HUES6 (cell line): Measurements from ENCODE around the gene GRHL1.

Experiments
- H3K27ac ChIP-seq: 2 replicates; pipeline ENCODE4 v1.7.0; 2013; ENCODE audit warnings: low read depth, mild to moderate bottlenecking, low read length, inconsistent platforms
- H3K27me3 ChIP-seq: 2 replicates; pipeline ENCODE4 v1.6.1; 2013; ENCODE audit warnings: low read length; ENCODE audit not compliant: control insufficient read depth, insufficient read depth
- H3K36me3 ChIP-seq: 2 replicates; pipeline ENCODE4 v1.6.1; 2013; ENCODE audit warnings: low read length; ENCODE audit not compliant: control insufficient read depth, insufficient read depth
- H3K4me1 ChIP-seq: 2 replicates; pipeline ENCODE4 v1.6.1; 2013; ENCODE audit warnings: low read length; ENCODE audit not compliant: control insufficient read depth, insufficient read depth
- H3K4me3 ChIP-seq: 2 replicates; pipeline ENCODE4 v1.5.1; 2013; ENCODE audit warnings: low read depth, low read length
- H3K9ac ChIP-seq: one replicate; pipeline ENCODE4 v1.6.1; 2013; ENCODE audit warnings: mild to moderate bottlenecking, low read length
- H3K9me3 ChIP-seq: 2 replicates; pipeline ENCODE4 v1.6.1; 2013; ENCODE audit warnings: low read depth, low read length; ENCODE audit not compliant: control insufficient read depth, insufficient read depth

The GRHL1 gene

DNA sequence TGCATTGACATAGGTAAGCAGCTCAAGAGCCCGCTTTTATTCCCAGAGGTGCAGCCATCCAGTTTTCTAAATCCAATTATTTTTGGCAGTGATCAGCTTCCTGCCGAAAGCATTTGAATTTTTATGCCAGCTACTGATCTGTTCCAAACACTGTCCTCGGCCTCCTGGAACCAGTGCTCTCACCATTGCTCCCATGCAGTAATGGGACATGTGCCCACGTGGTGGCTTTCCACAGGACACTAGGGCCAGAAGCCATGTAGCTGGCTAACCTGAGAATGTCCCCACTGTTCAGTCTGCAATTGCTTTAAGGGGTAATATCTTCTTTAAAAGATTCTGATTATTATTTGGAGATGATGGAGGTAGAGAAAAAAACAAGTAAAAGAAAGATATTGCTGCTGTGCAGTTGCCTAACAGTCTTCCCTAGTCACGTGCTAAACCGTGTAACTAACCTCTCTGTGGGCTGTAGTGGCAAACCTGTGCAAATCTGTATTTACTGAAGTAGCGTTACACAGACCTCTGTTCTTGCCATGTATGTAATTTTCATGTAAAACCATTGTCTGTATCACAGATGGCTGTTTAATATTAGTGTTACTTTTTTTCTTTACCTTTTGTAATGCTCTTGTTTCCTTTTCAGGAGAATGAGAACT is 13.0 kb downstream of the GRHL1 start:
- Histone ChIP-seq H3K9ac (no peak overlapping the region), H3K9me3 (no peaks in the 10 kb centered on the region), H3K27ac (no peak overlapping the region), H3K4me1 (no peaks in the 10 kb centered on the region), H3K4me3 (no peak overlapping the region), H3K27me3 (no peaks in the 10 kb centered on the region), H3K36me3 (no peaks in the 10 kb centered on the region)

DNA sequence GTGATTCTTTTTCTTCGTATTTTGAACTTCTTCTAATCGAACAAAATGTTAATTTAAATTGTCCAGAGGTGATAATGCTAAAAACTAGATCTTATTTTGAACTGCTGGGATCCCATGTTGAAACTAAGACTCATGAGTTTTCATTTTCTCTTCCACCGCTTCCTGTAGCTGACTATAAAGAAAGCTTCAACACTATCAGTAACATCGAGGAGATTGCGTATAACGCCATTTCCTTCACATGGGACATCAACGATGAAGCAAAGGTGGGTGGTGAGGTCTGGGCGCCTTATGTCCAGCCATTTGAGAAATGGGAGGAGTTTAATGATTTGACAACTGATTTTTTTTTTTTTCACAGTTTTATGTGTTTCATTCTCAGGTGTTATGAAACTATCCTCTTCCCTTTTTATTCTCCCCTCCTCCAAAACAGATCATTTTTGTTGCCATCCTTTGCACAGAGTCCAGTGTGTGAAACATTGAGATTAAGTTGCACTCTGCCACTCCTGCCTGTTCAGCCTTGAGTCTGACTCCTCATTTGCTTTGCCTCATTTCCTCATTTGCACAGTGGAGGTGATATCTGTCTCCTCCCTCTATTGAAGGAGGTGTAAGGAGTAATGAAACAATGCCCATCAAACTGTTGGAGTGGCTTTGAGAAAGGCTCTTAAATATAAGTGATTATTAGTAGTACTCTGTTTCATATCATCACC is 13.8 kb downstream of the GRHL1 start:
- H3K4me3 ChIP-seq, result no peak overlapping the region
- H3K27me3 ChIP-seq, result no peaks in the 10 kb centered on the region
- no peaks in the 10 kb centered on the region for H3K36me3 ChIP-seq
- no peak overlapping the region for H3K27ac ChIP-seq
- H3K9me3 ChIP-seq, result no peaks in the 10 kb centered on the region
- H3K9ac ChIP-seq, result no peak overlapping the region
- no peaks in the 10 kb centered on the region for H3K4me1 ChIP-seq

DNA sequence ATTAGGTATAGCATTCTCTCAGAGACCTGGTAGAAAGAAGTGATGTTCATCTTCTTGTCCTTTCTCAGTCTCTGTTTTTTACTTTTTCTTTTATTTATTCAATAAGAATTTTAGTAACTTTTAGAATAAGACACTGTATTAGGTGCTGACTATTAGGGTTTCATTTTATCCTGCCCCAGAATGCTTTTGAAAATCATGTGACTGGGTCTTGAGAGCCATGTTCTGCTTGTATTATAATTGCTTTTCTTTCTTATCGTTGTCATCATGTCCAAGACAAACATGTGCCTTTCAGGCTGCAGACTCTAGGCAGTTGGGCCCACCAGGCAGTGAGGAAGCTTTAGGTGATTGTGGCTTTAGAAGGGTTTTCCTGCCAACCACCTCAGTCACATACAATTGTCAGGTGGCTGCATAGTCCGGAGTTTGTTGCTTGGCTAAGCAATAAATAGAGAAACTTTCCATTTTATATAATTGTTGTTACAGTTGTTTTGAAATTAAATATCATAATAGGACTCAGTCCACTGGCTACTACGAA is 15.1 kb downstream of the GRHL1 start:
- no peak overlapping the region for H3K27ac ChIP-seq
- H3K9me3 ChIP-seq, result no peaks in the 10 kb centered on the region
- H3K36me3 ChIP-seq, result no peaks in the 10 kb centered on the region
- no peak overlapping the region for H3K4me3 ChIP-seq
- H3K4me1 ChIP-seq, result no peaks in the 10 kb centered on the region
- no peaks in the 10 kb centered on the region for H3K27me3 ChIP-seq
- no peak overlapping the region for H3K9ac ChIP-seq

DNA sequence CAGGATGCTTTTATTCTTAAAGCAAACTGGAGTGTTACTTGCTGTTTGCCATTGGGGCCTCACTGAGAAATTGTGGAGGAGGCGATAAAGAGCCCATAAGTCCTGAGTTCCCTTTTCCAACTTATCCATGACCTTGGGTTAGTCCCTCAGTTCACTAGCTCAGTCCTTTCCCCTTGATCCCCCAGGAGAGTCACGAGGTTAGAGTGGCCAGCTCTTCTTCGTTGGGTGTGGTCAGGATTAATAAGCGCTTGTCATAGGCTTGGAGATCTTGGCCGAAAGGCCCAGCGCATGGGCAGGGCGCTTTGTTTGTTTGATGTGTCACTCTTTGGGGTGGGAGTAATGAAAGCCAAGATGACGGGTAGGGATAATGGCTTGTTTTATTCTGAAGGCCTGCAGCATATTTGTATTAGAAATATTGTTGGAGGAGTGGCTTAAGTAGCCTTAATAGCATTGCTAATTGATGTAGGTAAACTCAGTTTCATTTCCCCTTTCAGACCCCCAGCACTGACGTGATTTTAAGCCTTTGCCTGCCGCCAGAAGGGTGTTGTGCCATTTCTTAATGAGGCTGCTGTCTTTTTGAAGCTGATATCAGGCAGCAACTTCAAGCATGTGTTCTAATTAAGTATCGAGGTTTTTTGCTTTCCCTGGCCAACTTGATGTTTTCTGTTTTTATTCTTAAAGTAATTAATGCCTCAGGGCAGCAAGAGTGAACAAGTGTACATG is 15.7 kb downstream of the GRHL1 start:
- H3K9me3 ChIP-seq, result no peaks in the 10 kb centered on the region
- H3K9ac ChIP-seq, result no peak overlapping the region

DNA sequence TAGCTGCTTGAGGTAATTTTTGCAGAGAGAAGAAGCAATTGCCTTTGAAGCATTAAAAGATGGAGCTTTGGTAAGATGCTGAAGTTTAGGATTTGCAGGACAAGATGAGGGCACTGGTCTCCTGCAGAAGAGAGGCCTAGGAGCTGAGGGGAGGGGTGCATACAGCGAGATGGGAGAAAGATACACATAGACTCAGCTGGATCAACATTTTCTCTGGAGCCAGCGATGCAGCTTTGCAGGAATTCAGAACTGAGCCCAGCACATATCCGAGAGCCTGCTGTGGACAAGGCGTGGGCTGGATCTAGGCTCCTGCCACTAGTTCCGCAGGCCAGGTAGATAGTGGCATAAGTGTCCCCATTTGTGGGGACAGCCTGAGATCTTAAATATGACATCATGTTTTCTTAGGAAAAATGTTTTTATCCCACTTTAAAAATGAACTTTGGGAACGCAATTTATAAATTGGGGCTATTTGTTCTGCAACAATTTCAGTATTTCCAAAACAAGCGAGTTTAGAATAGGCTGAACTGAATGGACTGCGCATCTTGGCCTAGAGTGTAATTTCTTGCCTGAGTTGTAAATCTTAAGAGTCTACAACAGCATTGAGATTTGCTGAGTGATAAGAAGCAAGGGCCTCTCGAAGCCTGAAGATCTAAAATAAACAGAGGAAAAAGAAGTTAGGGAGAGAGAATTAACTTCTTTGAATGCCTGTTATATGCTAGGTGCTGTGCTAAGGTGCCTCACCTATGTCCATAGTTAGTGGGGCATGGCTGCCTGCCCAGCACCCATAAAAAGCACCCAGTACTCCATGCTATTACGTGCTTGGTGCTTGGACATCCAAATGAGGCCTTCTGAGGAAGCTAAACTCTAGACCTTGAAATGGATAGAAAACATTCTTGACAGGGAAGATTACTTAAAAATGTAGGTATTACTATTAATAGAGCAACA is 17.3 kb downstream of the GRHL1 start:
- H3K9me3 ChIP-seq, result no peaks in the 10 kb centered on the region
- H3K4me3 ChIP-seq, result no peak overlapping the region
- H3K27ac ChIP-seq, result no peak overlapping the region
- H3K9ac ChIP-seq, result no peak overlapping the region
- no peaks in the 10 kb centered on the region for H3K27me3 ChIP-seq
- no peaks in the 10 kb centered on the region for H3K36me3 ChIP-seq
- H3K4me1 ChIP-seq, result 0 out of 2 replicates have a peak, but pooled peaks cover 7% of the 10 kb centered on the region

More for the DNA sequence above, 15.7 kb downstream of the GRHL1 start:
- no peaks in the 10 kb centered on the region for H3K36me3 ChIP-seq
- H3K4me1 ChIP-seq, result no peaks in the 10 kb centered on the region
- no peak overlapping the region for H3K4me3 ChIP-seq
- no peak overlapping the region for H3K27ac ChIP-seq
- no peaks in the 10 kb centered on the region for H3K27me3 ChIP-seq

DNA sequence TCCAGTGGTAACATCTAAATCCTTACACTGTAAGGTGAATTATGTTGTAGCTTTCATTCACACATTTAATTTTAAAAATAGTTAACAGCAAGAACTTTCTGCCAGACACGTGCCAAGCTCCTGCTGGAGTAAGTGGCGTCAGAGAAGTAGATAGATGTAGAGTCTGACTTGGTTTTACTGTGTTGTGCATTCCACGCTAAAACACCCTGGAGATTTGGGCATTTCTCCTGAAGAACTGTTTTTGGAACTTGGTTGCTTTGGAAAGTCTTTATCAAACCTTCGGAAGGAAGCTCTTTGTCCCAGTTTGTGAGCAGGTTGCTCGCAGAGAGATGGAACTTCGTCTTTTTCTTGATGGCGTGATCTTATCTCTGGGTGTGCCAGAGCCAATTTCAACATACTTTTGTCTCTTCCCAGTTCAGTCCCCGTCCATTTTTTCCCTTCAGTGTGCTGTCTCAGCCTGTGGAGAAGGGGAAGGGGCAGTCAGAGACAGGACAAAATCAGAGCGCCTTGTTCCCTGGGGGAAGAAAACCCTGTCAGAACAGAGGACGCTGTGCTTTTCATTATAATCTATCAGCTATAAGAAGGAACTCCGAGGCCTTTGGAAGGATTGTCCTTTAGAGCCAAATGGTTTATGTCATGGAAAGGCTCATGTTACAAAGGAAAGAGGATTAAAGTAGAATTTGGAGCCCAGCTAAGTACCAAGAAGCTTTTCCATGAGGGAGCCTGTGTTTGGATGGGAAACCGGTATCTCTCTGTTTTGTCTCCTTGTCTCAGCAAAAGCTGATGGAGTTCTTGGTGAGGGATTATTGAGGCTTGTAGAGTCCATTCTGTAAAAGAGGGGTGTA is 18.9 kb downstream of the GRHL1 start:
- no peaks in the 10 kb centered on the region for H3K36me3 ChIP-seq
- no peak overlapping the region for H3K27ac ChIP-seq
- H3K4me1 ChIP-seq, result 0 out of 2 replicates have a peak, but pooled peaks cover 7% of the 10 kb centered on the region
- H3K9ac ChIP-seq, result no peak overlapping the region
- H3K9me3 ChIP-seq, result no peaks in the 10 kb centered on the region
- no peak overlapping the region for H3K4me3 ChIP-seq
- H3K27me3 ChIP-seq, result no peaks in the 10 kb centered on the region

DNA sequence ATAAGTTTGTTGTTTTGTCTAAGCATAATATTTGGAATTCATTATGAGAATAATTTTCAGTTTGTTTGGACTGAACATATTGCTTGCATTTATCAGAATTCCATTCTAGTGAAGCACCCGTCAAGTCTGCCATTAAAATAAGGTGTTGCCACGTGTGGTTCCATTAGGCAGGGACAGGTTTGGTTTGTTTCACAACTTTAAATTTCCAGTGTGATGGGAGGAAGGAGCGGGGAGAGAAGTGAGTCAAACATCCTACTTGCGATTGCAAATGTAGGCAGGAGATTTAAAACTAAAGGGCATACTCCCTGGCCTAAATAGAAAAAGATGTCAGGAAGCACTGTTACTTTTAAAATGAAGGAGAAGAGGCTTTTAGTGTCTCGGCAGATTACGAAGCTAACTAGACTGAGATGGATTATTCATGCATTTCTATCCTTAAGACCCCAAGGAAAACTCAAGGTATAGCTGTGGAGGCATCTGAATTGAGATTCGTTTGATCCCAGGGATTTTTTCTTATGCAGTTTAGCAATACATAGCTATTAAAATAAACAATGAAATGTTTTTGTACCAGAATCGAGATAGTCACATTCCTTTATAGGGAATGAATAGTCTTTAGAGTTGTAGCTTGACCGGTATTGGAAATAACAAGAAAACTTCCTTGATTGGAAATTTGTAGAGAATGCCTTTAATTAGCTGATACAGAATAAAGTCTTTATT is 19.8 kb downstream of the GRHL1 start:
- Histone ChIP-seq H3K4me3 (no peak overlapping the region), H3K27ac (no peak overlapping the region), H3K27me3 (no peaks in the 10 kb centered on the region), H3K36me3 (no peaks in the 10 kb centered on the region), H3K4me1 (0 out of 2 replicates have a peak, but pooled peaks cover 7% of the 10 kb centered on the region), H3K9me3 (no peaks in the 10 kb centered on the region), H3K9ac (no peak overlapping the region)

DNA sequence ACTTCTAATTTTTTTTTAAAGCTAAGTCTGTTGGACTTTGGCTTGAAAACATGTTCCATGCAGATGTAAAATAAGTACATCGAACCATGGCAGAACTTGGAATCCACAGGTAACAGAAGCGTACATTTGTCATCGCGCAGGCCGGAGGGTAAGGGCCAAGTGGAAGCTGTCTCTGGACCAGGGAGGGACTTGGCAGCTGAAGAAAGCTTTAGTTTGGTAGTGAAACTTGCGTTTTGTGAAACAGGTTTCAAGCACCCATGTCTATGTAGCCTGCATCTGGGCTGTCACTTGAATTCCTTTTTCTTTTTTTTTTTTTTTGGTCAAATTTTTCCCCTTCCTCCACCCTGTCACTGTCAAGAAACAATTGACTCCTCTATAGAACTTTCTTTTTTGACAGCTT is 20.4 kb downstream of the GRHL1 start:
- Histone ChIP-seq H3K4me1 (0 out of 2 replicates have a peak, but pooled peaks cover 7% of the 10 kb centered on the region), H3K36me3 (no peaks in the 10 kb centered on the region), H3K9ac (no peak overlapping the region), H3K4me3 (no peak overlapping the region), H3K27ac (no peak overlapping the region), H3K27me3 (no peaks in the 10 kb centered on the region), H3K9me3 (no peaks in the 10 kb centered on the region)

DNA sequence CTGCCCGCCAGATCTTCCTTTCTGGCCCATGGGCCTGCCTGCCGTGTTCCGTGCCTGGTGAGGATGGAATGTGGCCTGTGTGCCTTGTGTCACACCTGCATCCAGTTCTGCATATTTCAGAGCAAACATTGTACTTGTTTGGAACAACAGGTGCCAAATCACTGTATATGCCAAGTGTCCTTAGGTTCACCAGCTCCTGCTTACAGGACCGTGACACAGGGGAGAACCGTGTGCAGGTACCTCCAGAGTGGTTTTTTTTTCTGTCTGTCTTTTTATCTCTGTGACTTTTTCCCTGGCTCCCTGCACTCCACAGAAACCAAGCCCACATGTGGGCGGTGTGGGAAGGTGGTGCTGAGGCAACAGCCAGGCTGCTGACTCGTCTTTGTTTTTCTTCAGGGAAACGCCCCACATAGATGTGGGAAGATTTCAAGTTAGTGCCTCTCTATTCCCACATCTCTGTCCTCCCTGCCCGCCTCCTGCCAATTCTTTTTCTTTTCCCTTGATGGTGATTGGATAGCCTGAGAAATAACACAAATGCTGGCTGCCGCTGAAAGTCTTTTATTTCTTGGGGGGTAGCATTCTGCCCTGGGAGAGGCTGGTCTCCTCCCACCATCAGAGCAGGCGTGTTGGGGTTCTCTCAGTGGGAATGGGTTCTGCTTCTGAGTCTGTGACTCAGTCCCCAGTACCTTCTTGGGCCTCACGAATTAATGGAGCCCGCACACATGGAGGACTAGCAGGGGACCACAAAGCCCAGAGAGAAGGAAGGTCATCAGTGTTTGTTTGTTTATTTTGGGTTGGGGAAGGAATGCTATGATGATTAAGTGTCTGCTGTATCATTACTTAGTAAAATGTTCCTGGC is 21.4 kb downstream of the GRHL1 start:
- Histone ChIP-seq H3K4me1 (0 out of 2 replicates have a peak, but pooled peaks cover 7% of the 10 kb centered on the region), H3K27ac (no peak overlapping the region), H3K9ac (no peak overlapping the region), H3K9me3 (no peaks in the 10 kb centered on the region), H3K36me3 (no peaks in the 10 kb centered on the region), H3K27me3 (no peaks in the 10 kb centered on the region), H3K4me3 (no peak overlapping the region)
